GM12891 (cell line): ENCODE measurements around the gene MYCBP.

Experiments used
- DNase-seq: peaks from one replicate; pipeline ENCODE4 v3.0.0; 2011; ENCODE audit warnings: low spot score; ENCODE audit not compliant: insufficient read length
- FAIRE-seq: peaks from 2 replicates; lab custom pipeline; 2011; peaks lifted over from hg19 to GRCh38; lab: Jason Lieb, UNC
- PAX5 ChIP-seq: IDR thresholded peaks from 2 replicates; pipeline ENCODE4 v1.6.1; 2011; ENCODE audit warnings: low read length, moderate library complexity, mild to moderate bottlenecking; ENCODE audit not compliant: insufficient read depth, severe bottlenecking
- POLR2A ChIP-seq: IDR thresholded peaks from 2 replicates; pipeline ENCODE4 v1.6.1; 2011; ENCODE audit warnings: low read depth, low read length, control low read depth
- POLR2AphosphoS5 ChIP-seq: IDR thresholded peaks from 2 replicates; pipeline ENCODE4 v1.6.1; 2011; ENCODE audit warnings: low read depth, low read length, control low read depth
- POU2F2 ChIP-seq: IDR thresholded peaks from 2 replicates; pipeline ENCODE4 v1.6.1; 2011; ENCODE audit warnings: low read depth, mild to moderate bottlenecking, control low read depth, low read length, moderate library complexity
- SPI1 ChIP-seq: IDR thresholded peaks from 2 replicates; pipeline ENCODE4 v1.6.1; 2011; ENCODE audit warnings: low read depth, low read length, control low read depth
- TAF1 ChIP-seq: IDR thresholded peaks from 2 replicates; pipeline ENCODE4 v1.6.1; 2011; ENCODE audit warnings: low read depth, low read length, control low read depth

MYCBP gene

GRCh38 chr1:38812981-38813380 is 60.2 kb downstream of the MYCBP start:
- FAIRE-seq: no peak
- no peak for DNase-seq
- TF ChIP-seq POLR2A (no peak), SPI1 (no peak), PAX5 (no peak), POLR2AphosphoS5 (no peak), POU2F2 (no peak), TAF1 (no peak)
